DMS79 (cell line): ENCODE results near the gene ZNF324B.
A peak's percentile ranks its signal among the peaks of the same experiment; 100 is the strongest.
"Not testable (repeated sequence)": the region's sequence is repeated elsewhere in the genome, so short reads cannot be mapped to it uniquely, and the experiment has no call there.

Experiments
- DNase-seq: peaks from one replicate; lab custom pipeline; 2025; lab: John Stamatoyannopoulos, UW

The ZNF324B gene

DNA sequence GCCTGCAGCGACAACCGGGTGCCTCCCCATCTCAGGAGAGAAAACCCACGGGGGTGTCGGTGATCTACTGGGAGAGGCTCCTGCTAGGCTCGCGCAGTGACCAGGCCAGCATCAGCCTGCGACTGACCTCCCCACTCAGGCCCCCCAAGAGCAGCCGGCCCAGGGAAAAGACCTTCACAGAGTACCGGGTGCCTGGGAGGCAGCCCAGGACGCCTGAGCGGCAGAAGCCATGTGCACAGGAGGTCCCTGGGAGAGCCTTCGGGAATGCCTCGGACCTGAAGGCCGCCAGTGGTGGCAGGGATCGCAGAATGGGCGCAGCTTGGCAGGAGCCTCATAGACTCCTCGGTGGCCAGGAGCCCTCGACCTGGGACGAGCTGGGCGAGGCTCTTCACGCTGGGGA, 3.9 kb downstream of the ZNF324B start:
- no peak for DNase-seq

DNA sequence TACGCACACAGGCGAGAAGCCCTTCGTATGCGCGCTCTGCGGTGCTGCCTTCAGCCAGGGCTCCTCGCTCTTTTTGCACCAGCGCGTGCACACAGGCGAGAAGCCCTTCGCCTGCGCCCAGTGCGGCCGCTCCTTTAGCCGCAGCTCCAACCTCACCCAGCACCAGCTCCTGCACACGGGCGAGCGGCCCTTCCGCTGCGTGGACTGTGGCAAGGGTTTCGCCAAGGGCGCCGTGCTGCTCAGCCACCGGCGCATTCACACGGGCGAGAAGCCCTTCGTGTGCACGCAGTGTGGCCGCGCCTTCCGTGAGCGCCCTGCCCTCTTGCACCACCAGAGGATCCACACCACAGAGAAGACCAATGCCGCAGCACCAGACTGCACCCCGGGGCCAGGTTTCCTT, 4.7 kb downstream of the ZNF324B start:
- no peak for DNase-seq

DNA sequence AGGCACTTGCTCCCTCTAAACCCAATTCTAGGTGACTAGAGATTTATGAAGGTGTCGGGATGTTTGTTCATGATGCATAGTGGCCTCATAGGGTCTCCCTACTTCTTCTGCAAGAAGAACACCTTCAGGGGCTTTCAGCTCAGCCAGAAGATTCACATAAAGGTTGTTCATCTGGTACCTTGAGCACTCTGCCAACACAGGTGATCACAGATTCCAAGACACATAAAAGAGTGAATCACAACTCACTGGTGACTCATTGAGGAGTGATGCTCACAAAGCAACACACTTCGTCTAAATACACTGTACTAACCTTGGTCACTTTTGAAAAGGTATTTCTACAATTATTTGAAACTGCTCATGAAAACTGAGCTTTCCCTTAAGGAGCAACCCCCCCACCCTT, 8.6 kb downstream of the ZNF324B start:
- no peak for DNase-seq

DNA sequence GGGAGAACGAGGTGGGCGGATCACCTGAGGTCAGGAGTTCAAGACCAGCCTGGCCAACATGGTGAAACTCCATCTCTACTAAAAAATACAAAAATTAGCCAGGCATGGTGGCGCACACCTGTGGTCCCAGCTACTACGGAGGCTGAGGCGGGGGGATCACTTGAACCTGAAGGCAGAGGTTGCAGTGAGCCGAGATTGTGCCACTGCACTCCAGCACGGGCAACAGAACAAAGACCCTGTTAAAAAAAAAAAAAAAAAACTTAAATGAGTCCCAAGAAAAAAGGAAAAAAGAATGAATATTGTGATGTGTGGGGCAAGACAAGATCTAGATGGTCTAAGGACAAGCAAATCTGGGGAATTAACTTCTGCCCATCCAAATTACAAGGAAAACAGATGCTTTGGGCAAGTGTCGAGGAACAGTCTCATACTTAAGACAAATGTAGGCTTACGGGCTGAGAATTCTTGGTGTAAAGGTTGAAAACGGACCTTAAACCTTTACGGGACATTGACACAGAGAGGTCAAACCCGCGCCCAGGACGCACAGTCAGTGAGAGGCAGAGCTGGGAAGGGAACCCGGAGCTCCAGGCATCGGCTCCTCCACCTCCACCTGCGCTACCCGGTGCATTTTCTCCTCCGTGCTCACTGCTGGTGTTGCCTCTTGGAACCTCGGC, 14.8 kb downstream of the ZNF324B start:
- DNase-seq, result no peak

DNA sequence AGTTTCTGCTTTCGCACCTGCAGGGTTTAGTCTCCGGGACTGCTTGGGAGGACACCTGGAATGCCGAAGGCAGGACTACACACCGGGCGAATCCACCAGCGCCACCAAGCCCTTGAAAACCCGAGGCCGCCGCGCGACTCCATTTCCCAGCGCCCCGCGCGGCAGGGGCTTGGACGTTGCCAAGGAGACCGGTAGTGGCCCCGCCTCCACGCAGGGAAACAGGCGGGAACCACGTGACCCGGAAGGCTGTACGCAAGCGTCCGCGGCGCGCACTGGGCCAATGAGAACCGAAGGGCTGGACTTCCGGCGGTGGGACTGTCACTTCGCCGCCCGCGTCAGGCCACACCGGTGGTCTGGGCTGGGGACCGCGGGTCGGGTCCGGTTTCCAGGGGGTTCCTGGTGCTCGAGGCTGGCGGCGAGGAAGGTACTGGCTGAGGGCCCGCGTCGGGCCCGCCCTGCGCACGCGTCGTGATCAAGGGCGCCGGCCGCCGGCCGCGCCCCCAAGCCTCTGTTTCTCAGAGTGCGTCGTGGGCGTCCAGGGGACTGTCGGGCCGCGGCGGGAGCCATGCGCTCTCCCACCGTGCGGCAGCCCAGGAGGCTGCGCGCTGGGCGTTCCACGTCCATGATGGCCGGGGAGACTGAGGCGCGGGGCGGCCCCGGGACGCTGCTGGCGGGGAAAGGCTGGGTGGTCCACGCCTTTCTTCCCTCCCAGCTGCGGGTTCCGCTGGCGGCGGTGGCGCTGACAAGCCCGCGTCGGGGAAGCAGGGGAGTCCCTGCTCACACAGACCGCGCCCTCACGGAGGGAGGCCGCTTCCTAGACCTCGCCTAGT, 15.6 kb downstream of the ZNF324B start, which contains the start of gene ZNF324:
ZNF324 (plus strand) TSS at position 321 of the 830 bp plus-strand sequence. CDS start 2,106 bp downstream, outside the sequence.
- DNase-seq, result peak; percentile 94

DNA sequence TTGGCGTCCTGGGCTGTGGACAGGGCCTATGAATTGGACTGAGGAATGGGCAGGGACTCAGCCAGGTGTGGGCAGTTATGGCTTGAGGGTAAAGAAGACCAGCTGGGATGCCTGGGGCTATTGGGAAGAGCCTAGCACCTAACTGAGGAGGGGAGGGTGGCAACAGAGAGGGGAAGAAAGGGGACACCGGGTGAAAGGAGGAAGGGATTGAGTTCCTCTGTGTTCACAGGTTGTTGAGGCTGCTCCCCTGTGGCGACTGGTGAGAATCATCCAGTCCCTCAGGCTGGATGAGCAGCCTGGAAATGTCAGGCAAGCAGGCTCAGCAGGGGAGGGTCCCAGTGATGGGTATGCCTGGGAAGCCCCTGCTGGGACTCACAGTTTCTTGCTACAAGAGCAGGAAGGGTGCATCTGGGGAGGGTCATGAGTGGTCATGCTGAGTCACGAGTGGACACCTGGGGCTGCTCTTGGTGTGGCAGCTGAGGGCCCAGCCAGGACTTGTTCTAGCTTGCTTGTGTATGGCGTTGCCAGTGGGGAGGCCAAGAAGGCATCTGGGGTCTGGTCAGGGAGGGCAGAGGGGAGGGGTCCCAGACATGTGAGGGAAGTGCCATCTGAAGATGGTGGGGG, 16.9 kb downstream of the ZNF324B start:
- DNase-seq, result no peak

DNA sequence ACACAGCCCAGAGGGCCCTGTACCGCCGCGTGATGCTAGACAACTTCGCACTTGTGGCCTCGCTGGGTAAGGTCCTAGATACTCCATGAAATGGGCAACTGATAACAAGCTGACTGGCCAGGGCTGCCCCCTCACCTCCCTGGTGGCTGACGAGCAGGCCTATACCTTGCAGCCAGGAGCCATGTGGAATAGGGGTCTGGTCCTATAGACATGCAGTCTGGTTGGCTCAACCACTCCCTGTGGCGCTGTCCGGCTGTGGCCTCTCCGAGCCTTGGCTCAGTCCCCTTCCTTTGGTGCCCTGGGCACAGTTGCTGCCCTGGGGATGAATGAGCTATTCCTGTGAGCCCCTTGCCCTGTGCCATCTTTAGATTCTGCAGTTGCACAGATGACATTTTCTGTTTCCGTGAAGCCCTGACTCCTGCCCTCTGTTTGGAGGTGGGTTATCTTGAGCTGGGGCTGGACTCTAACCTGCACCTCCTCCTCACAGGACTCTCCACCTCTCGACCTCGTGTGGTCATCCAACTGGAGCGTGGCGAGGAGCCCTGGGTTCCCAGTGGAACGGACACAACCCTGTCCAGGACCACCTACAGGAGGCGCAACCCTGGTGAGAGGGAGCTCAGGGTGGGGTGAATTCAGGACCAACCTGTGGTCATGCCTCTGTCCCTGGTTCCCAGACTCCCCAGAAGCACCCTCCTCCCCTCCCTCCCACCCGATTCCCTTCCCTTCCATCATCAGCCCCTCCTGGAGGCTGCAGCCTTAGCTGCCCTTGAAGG, 18.0 kb downstream of the ZNF324B start:
- no peak for DNase-seq

DNA sequence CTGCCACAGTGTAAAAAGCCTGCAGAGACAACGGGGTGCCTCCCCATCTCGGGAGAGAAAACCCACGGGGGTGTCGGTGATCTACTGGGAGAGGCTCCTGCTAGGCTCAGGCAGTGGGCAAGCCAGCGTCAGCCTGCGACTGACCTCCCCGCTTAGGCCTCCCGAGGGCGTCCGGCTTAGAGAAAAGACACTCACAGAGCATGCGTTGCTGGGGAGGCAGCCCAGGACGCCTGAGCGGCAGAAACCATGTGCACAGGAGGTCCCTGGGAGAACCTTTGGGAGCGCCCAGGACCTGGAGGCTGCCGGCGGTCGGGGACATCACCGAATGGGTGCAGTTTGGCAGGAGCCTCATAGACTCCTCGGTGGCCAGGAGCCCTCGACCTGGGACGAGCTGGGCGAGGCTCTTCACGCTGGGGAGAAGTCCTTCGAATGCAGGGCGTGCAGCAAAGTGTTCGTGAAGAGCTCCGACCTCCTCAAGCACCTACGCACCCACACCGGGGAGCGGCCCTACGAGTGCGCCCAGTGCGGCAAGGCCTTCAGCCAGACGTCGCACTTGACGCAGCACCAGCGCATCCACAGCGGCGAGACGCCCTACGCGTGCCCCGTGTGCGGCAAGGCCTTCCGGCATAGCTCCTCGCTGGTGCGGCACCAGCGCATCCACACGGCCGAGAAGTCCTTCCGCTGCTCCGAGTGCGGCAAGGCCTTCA, 19.6 kb downstream of the ZNF324B start:
- DNase-seq, result not testable (repeated sequence)

DNA sequence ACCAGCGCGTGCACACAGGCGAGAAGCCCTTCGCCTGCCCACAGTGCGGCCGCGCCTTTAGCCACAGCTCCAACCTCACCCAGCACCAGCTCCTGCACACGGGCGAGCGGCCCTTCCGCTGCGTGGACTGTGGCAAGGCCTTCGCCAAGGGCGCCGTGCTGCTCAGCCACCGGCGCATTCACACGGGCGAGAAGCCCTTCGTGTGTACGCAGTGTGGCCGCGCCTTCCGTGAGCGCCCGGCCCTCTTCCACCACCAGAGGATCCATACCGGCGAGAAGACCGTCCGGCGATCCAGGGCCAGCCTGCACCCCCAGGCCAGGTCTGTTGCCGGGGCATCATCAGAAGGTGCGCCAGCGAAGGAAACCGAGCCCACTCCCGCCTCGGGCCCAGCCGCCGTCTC, 20.3 kb downstream of the ZNF324B start:
- no peak for DNase-seq

DNA sequence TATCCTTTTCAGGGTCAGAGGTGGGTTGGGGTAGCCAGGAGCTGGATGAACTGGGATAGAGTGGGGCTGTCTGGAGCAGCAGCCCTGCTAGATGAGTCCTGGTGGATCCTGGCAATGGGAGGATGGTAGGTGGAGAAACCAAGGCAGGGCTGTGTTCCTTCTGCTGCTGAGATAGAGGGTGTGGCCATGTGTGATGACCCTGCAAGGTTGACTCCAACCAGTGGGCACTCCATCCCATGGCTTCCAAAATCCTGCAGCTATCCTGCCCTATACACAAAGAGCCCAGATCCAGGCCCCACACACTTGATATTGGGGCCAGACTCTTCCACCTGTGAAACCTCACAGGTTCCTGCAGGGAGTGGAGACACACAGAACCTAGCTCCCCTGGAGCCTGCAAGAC, 22.4 kb downstream of the ZNF324B start:
- DNase-seq, result no peak

DNA sequence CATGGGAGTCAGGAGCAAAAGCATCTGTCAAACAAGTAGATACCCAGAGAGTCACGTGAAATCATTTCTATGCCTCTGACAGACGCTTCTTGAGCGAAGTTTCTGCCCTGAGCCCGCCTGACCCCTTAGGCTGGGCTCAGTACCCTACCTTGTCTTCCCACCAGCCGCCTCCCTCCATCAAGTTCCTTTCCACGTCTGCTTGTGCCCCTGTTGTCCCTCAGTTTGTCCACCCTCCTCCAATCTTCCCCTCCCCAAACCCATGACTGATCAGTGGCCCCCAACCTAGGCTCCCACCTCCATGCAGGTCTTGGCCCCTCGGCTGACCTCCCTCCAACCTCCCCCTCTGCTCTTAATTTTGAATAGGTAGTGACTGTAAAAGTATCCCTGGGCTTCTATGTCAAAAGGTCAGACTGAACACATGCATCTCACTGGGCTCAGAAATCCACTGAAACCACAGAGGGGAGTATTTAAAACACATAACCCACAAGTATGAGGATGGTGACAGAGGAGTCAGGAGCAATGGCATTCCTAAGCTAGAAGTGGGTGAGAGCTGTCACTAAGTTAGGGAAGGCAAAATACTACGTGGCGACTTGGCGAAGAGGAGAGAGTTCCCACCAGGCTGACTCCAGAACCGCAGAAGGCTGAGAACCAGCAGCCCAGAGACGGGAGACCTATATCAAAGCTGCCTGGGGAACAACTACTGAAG, 23.0 kb downstream of the ZNF324B start:
- no peak for DNase-seq

DNA sequence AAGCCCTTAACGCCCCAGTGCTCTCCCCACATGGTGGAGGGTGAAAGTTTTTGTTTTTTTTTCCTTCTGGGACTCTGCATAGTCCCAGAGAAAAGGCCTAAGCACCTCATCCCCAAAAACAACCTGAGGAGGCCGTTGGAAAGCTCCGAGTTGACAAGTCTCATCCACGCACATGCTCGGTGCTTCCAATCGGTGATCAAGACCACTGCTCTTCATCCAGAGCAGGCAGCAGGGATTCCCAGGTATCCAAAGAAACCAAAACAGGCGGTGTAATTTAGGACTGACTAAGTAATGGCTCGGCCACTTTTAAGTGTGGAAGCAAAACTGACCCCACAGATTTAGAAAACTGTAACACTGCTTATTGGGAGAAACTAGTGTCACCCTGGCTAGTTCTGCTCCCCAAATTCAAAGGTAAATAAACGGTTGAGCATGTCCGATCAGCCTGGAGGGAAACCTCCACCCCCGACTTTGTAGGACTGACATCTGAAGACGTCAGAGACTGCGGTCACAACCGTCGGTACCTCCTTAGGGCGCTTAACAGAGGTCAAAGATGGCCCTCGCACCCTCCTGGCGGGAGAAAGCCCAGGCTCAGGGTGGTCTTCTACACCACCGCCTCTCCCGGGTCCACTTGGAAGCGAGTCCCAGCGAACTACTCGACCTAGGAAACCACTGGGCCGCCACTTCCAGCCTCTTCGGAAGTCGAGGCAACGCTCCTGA, 23.7 kb downstream of the ZNF324B start:
- no peak for DNase-seq

DNA sequence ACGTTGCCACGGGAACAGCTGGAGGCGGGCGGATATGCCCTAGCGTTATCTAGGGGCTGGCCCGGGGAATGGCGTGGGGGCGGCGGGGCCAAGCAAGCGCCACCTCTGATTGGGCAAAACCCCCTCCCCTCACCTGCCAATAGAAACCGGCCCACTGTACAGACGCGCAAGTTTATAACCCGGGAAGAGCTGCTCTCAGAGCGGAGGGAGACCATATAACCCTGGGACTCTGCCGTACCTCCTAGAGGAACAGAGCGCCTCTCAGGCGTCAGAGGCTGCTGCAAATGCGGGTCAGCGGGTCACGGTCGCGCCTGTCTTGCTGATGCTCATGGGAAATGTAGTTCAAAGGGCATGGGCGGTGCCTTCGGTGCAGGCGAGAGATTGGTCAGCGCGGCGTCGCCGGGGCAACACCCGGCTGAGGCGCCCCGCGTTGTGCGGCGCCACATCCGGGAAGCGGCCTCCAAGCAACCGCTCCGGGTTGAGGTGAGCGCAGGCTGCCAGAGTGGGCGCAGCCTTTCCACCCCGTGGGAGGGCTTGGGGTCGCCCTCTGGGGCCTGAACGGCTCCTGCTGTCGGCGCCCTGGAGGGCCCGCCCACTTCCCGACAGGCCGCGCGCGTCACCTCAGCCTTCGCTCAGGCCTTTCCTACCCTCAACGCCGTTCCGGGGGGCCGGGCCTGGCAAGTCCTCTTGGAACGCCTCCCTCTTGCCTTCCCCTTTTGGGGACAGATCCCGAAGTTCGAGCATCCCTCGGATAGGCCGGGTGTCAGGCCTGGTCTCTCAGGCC, 24.5 kb downstream of the ZNF324B start, which contains the start of gene ZNF446:
ZNF446 (plus strand) TSS at position 639 of the 784 bp plus-strand sequence. CDS start 867 bp downstream, outside the sequence.
- DNase-seq, result peak; percentile 92

DNA sequence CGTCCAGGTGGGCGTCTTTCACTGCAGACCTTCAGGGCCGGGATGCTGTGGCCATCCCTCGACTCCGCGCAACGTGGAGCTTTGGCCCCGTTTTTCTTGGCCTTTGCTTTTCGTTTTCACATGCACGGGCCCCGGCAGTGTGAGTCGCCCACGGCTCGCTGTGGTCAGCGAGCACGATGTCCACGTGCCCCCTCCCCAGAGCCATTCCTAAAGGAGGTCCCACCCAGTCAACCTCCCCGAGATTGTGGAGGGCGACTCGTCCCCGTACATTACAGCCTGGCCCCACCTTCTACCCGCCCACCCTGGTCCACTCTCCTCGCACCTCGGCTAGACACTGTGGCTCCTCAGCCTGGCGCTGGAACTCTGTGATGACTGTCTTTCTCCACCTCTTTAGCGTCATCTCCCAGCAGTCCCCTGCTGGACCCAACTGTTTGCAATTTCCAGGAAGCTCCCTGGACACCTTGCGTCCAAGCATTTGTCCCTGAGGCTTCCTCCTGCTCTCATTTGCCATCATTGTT, 25.1 kb downstream of the ZNF324B start:
- no peak for DNase-seq

DNA sequence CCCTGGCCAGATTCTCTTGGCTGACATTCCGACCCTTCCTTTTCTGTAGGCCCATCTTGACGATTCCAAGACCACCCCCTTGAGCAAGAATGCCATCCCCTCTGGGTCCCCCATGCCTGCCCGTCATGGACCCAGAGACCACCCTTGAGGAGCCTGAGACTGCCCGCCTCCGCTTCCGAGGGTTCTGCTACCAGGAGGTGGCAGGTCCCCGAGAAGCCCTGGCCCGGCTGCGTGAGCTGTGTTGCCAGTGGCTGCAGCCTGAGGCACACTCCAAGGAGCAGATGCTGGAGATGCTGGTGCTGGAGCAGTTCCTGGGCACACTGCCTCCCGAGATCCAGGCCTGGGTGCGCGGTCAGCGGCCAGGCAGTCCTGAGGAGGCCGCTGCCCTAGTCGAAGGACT, 25.7 kb downstream of the ZNF324B start:
- DNase-seq, result no peak

DNA sequence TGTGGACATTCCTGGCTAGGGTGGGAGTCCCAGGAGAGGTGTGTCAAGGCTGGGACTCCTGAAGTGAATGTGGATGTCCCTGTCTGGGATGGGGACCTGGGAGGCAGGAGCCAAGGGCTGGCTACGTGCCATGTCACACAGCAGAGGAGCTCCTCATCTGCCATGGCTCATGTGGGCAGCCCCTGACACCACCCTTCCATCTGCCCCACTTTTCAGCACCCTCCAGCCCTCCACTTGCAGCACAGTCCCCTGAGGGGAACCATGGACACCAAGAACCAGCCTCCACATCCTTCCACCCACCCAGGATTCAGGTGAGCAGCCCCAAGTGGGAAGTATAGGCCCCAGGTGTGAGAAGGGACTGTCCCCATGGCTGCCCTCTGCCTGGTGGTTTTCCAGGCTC, 26.4 kb downstream of the ZNF324B start:
- no peak for DNase-seq

DNA sequence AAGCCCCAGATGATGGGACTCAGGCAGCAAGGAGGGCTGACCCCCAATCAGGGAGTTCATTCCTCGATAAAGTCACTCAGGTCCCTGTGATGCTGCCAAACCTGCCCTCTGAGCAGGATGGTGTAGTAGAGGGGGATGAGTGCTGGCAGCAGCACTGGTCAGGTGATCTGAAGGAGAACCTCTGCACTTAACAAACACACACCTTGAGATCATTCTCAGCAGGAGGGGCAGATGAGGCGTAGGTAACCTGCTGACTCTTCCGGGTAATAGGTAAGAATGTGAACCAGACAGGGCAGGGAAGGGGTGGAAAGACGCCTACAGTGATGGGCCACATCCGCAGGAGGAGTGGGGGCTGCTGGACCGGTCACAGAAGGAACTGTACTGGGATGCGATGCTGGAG, 27.9 kb downstream of the ZNF324B start:
- DNase-seq, result no peak

DNA sequence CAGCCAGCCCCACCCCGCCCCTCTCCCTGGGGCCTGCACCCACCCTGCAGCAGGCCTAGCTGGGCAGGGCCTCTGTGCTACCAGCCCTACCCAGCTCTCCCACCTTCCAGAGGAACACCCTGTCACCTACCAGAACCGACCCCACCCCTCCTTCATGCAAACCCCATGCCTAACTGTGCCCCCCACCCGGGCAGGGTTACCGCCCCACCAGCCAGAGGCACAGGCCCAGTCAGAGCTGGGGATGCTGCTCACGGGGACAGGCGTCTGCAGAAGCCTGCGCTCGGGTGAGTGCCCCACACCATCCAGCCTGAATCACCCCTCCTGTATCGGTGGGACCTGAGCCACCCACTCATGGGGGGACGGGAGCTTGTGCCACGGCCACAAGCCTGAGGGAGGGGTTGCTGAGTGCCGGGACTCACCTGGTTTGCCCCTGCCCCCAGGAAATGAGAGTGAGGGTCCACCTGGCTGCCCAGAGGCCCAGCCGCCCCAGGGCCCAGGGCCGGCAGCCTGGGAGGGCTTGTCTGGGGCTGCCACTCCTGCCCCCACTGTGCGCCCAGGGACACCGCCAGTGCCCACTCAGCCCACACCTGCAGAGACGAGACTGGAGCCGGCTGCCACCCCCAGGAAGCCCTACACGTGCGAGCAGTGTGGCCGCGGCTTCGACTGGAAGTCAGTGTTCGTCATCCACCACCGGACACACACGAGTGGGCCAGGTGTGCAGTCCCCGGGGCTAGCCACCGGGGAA, 28.5 kb downstream of the ZNF324B start:
- DNase-seq, result no peak
